GM10266 (cell line): ENCODE measurements around the gene YWHAH.
A peak's percentile ranks its signal among the peaks of the same experiment; 100 is the strongest.

Source experiments
- DNase-seq: peaks from one replicate; pipeline ENCODE4 v3.0.0; 2012; ENCODE audit errors: extremely low spot score
- TF ChIP-seq, protein P1 (sequence below): IDR thresholded peaks from 2 replicates; pipeline ENCODE4 v1.5.1; 2012; ENCODE audit warnings: mild to moderate bottlenecking, low read depth; ENCODE audit not compliant: control insufficient read depth, insufficient read depth; ENCODE audit errors: missing control alignments

The YWHAH gene

DNA sequence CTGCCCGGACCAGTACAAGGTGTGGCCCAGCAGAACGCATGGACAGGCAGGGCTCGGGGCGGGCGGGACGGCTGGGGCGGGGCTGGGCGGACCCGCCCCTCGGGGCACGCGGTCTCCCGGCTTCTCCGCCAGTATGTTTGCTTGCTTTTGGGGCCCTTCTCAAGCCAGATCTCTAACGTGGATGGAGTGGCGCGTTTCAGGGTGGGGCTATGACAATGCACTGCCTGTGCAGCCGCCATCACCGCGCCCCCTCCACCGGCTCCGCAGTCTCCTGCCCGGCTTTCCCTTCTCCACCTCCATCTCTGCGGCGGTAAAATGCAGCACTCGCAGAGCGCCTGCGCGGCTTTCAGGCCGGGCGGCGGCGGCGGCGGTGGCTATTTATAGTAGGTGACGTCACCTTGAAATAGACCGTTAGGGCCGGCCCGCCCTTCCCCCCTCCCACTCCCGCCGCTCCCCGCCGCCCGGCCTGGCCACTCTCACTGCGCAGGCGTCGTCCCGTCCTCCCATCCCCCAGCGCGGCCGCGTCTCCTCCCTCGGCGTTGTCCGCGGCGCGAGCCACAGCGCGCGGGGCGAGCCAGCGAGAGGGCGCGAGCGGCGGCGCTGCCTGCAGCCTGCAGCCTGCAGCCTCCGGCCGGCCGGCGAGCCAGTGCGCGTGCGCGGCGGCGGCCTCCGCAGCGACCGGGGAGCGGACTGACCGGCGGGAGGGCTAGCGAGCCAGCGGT lies at the start of gene YWHAH:
Gene YWHAH (plus strand): TSS at position 558 of the 722 bp plus-strand sequence. CDS start 199 bp downstream, outside the sequence.
- TF ChIP-seq, protein P1, sequence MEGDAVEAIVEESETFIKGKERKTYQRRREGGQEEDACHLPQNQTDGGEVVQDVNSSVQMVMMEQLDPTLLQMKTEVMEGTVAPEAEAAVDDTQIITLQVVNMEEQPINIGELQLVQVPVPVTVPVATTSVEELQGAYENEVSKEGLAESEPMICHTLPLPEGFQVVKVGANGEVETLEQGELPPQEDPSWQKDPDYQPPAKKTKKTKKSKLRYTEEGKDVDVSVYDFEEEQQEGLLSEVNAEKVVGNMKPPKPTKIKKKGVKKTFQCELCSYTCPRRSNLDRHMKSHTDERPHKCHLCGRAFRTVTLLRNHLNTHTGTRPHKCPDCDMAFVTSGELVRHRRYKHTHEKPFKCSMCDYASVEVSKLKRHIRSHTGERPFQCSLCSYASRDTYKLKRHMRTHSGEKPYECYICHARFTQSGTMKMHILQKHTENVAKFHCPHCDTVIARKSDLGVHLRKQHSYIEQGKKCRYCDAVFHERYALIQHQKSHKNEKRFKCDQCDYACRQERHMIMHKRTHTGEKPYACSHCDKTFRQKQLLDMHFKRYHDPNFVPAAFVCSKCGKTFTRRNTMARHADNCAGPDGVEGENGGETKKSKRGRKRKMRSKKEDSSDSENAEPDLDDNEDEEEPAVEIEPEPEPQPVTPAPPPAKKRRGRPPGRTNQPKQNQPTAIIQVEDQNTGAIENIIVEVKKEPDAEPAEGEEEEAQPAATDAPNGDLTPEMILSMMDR, result peak; percentile 18
- peak; percentile 99 for DNase-seq

DNA sequence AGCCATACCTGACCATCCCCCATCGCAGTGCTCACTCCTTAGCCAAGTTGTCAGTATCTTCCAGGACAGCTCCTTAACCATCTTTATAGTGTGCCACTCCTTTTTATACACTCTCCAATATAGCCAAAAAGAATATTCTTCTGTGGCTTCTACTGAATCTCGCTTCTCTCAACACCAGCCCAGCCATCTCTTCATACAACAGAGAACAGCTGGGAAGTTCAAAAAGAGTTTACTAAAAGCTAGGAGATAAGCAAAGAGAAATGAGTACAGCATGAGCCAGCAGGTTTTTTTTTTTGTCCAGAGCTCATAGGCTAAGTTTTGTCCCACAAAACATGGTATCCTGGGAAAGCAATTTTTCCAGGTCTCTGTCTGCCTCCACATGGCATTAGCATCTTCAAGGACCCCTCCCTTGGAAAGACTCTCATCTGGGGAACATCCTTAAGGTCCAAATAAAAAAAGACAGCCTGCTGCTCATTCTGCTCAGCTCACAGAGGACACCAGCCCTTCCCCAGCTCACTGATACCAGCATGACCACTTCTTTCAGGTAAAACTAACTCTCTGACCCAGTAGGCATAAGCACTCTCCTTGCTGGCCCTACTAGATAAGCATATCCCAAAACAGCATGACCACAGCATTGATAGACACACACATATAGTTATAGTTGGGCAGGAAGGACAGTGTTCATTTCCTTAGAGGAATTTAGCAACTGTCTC lies 48.8 kb upstream of the YWHAH start:
- DNase-seq, result no peak
- TF ChIP-seq, protein P1, result no peak

DNA sequence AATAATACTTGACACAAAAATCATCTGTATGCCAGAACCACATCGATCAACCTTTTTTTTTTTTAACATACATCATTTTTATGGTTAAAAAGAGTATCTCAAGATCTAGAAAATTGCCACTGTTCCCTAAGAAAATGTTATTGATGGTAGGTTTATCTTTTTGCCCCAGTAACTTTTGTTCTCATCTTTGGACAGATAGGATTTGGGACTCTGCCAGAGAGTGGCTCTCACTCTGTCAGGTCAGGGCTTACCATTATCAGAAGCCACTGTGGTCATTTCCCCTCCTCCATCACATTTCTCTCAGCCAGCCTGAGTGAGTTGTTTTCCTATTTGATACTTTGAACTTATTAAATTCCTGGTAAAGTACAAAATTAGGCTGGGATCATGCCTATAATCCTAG lies 47.9 kb upstream of the YWHAH start:
- TF ChIP-seq, protein P1, result no peak
- DNase-seq, result no peak

DNA sequence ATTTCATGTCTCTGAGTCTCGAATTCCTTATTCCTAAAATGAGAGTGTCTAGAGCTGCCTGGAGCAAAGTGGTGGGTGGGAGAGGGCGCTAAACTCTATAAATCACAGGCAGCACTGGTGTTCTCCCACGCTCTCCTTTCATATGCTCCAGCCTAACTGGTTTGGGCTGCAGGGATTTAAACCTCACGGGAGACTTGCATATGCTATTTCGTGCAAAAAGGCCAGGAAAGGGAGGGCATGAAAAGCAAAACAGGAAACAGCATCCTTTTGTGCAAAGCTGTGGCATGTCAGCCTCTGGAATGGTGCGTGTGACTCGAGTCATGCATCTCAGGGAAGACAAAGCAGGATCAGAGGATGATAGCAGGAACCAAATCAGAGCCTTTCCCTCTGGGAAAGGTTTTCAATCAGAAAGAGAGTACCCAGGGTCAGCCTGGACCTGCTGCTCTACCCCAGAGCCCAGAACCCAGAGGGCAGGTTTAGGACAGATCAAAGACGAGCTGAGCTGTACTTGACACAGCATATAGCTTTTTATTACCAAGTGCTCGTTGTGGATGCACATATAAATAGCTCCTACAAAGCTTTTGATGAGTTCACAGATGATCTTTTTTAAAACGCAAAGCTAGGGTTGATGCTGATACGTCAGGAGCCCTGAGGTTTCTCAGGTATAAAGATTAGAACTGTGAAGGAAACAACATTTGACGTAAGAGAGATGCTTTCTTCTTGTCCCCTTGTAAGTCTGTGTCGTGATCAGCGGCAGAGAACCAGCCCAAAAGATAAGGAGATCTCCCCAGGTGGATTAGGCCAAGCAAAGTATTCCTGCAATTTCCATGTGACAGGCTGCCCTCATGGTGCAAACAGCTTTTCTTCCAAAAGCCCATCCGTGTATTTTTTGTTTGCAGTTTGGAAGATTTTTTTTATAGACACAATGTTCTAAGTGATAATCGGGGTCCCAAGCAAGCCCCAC lies 46.2 kb upstream of the YWHAH start:
- no peak for DNase-seq
- TF ChIP-seq, protein P1, result no peak

DNA sequence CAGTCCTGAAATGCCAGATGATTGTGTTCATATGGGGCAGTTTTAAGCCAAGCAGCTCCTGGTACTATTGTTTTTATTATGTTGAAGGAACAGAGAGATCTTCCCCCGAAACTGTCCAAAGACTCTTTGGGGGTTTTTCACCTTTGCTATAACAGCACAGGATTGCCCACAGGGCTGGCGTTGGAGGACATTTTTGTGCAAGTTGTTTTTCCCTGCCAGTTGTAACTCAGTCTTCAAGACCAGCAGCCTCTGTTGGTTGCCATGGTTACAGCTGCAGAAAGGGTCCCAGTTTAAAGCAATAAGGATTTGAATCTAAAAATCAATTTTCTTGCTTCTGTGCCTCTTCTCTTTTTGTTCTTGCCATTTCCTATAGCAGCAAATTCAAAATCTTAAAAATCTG lies 45.4 kb upstream of the YWHAH start:
- TF ChIP-seq, protein P1, result no peak

DNA sequence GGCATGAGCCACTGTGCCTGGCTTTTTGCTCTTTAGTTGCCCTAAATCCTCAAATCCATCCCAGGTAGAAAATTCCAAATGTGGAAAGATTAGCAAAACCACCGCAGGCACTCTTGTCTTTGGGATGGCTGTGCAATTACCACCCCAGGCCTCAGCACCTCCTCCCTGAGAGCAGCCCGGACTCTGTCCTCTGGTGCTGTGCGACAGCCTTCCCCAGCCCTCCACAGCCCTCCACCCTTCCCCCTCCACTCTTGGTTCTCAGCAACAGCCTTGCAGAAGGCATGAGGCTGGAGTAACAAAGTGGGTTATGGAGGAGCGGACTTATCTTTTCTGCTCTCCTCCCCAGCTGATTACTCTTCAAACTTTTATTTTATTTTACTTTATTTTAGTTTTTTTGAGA lies 44.7 kb upstream of the YWHAH start:
- TF ChIP-seq, protein P1, result no peak
- no peak for DNase-seq

More for the DNA sequence above, 45.4 kb upstream of the YWHAH start:
- DNase-seq, result no peak
